PFSK-1 (cell line): ENCODE results near the gene APBA2.

Experiments
- FOXP2 ChIP-seq: optimal IDR thresholded peaks from 2 replicates; pipeline ENCODE3; 2011; ENCODE audit warnings: borderline replicate concordance, control low read depth, inconsistent platforms; ENCODE audit not compliant: insufficient read depth; ENCODE audit errors: extremely low read length, extremely low read depth
- POLR2AphosphoS5 ChIP-seq: IDR thresholded peaks from 2 replicates; pipeline ENCODE4 v1.6.1; 2012; ENCODE audit warnings: low read depth, mild to moderate bottlenecking, control low read depth, low read length, moderate library complexity
- SIN3A ChIP-seq: IDR thresholded peaks from 2 replicates; pipeline ENCODE4 v1.6.1; 2012; ENCODE audit warnings: mild to moderate bottlenecking, low read length, moderate library complexity, borderline replicate concordance; ENCODE audit not compliant: insufficient read depth
- TAF1 ChIP-seq: IDR thresholded peaks from 2 replicates; pipeline ENCODE4 v1.6.1; 2012; ENCODE audit warnings: low read length, control low read depth, borderline replicate concordance; ENCODE audit not compliant: insufficient read depth
- TF ChIP-seq, protein P1 (sequence below), 2 experiments: IDR thresholded peaks; 2 replicates each; pipeline versions ENCODE4 v1.6.1 to v1.8.0; 2011 to 2012; ENCODE audit warnings: low read depth in 2 of 2, low read length in 2 of 2, control low read depth in 1 of 2, inconsistent platforms in 1 of 2, mild to moderate bottlenecking in 1 of 2, moderate library complexity in 1 of 2; ENCODE audit not compliant: insufficient read depth in 1 of 2

The APBA2 gene

DNA sequence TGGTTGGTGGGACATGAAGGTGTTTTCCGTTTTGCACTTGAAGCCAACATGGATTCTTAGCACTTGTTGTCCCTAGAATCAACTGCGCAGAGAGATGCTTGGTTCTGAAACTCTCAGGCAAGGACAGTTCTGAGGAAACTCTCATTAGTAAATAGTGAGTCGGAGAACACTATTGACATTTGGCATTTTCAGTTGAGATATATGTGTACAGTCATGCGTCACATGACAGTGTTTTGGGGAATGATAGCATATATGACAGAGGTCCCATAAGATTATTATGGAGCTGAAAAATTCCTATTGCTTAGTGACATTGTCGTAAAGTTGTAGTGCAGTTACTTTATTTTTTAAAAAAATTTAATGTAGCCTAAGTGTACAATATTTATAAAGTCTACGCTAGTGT lies 5.8 kb downstream of the APBA2 start:
- TF ChIP-seq SIN3A, result no peak

DNA sequence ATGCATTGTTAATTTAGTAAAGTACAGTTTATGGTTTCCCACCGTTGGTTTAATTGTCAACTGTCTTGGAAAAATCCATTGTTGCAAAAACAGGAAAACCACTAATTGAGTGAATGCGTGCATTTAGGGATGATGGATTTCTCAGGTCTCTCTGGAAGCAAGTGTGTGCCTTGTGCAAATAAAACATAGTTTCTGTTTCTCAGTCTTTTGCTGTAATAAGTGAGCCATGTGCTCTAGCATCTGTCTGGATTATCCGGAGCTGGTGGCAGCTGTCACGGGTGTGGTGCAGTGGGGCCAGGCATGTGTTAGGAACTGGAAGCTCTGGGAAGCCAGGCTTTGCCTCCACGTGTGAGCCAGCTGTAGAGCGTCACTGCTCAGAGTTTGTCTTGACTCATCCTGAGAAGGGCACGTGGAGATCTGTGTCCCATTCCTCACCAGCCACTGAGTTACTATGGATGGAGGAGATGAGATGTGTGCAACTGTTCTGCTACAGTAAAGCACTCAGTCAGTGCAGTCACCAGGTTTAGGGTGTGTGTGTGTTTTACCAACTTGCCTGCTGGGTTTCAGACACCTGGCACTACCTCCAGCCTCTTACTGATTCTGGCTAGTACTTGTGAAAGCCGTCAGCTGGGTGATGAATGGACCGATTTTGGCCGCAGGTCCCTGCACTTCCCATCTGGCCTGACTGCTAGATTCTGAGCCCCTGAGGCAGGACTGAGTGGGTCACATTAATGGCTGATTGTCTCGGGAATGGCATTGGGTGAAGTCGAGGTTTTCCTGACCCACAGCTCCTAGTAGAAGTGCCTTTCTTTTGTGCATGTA lies 7.2 kb downstream of the APBA2 start:
- TF ChIP-seq TAF1, result no peak
- TF ChIP-seq, protein P1, sequence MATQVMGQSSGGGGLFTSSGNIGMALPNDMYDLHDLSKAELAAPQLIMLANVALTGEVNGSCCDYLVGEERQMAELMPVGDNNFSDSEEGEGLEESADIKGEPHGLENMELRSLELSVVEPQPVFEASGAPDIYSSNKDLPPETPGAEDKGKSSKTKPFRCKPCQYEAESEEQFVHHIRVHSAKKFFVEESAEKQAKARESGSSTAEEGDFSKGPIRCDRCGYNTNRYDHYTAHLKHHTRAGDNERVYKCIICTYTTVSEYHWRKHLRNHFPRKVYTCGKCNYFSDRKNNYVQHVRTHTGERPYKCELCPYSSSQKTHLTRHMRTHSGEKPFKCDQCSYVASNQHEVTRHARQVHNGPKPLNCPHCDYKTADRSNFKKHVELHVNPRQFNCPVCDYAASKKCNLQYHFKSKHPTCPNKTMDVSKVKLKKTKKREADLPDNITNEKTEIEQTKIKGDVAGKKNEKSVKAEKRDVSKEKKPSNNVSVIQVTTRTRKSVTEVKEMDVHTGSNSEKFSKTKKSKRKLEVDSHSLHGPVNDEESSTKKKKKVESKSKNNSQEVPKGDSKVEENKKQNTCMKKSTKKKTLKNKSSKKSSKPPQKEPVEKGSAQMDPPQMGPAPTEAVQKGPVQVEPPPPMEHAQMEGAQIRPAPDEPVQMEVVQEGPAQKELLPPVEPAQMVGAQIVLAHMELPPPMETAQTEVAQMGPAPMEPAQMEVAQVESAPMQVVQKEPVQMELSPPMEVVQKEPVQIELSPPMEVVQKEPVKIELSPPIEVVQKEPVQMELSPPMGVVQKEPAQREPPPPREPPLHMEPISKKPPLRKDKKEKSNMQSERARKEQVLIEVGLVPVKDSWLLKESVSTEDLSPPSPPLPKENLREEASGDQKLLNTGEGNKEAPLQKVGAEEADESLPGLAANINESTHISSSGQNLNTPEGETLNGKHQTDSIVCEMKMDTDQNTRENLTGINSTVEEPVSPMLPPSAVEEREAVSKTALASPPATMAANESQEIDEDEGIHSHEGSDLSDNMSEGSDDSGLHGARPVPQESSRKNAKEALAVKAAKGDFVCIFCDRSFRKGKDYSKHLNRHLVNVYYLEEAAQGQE (IDR thresholded peaks at IDR 0.05; ENCODE audit: insufficient read depth in 1 of 2, low read depth in 2 of 2, low read length in 2 of 2), result no peak
- TF ChIP-seq POLR2AphosphoS5, result no peak
- no peak for TF ChIP-seq FOXP2
- no peak for TF ChIP-seq SIN3A

DNA sequence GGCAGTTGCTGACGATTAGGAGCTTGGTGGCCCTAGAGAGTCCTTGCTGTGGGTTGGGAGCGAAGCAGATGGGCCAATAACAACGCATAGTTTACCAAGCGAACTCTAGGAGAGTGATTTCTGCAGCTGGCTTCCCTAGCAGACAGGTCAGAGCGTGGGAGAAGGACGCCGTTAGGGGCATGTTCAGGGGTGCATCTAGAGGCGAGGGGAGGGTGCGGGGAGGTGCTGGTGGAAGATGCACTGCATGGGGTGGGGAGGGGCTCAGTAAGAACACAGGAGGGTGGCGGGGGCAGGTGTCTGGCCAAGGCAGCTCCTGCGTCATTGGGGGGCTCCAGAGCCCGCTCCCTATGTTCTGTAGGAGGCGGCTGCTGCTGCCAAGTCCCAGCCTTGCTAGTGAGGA lies 8.9 kb downstream of the APBA2 start:
- TF ChIP-seq TAF1 (no peak), FOXP2 (no peak), SIN3A (no peak), POLR2AphosphoS5 (no peak)
- TF ChIP-seq, protein P1 (IDR thresholded peaks at IDR 0.05; ENCODE audit: insufficient read depth in 1 of 2, low read depth in 2 of 2, low read length in 2 of 2), result no peak

DNA sequence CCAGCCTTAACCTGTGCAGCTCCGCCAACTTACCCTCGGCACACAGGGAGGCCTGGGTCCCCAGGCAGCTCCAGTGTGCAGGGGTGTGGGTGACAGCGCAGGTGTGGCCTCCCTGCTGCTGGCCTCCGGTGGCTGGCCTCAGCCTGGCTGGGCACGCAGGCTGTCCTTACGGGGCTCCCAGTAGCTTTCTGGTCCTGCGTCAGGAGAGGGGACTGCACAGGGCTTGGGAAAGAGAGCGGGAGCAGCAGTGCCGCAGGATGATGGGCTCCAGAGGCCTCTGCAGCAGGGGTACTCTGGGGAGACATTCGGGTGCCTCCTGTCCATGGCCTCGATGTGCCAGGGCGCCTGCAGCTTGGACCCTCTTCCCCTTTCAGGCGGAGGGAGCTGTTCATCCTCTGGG lies 9.4 kb downstream of the APBA2 start:
- TF ChIP-seq POLR2AphosphoS5, result no peak

DNA sequence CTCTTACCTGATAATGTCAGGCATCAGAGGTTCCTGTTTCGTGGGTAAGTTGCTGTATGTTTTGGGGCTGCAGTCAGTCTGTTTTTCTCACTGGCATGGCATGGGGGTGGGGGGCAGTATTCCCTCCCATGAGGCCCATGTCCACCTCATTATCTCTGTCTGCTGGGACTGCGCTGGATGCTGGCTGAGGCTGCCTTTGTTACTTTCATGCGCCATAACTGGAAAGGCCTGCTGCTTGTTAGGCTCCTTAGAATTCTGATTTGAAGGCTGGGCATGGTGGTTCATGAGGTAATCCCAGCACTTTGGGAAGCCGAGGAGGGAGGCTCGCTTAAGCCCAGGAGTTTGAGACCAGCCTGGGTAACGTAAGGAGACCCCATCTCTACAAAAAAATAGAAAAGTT lies 9.8 kb downstream of the APBA2 start:
- TF ChIP-seq TAF1 (no peak), FOXP2 (no peak), POLR2AphosphoS5 (no peak), SIN3A (no peak)
- TF ChIP-seq, protein P1 (IDR thresholded peaks at IDR 0.05; ENCODE audit: insufficient read depth in 1 of 2, low read depth in 2 of 2, low read length in 2 of 2), result no peak

DNA sequence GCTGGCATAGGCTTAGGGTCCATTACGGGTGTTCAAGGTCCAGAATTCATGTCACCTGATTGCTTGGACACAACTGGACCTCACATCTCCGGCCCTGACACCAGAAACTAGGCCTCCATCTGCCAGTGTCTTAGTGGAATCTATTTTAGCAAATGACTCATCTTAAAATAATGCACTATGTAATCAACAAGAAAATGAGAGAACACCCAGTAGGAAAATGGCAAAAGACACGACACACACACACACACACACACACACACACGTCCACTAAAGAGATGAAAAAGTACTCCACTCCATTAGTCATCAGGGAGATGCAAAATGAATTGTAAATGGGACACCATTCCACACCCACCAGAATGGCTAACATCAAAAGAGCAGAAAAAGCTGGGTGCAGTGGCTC lies 11.2 kb downstream of the APBA2 start:
- TF ChIP-seq, protein P1 (IDR thresholded peaks at IDR 0.05; ENCODE audit: insufficient read depth in 1 of 2, low read depth in 2 of 2, low read length in 2 of 2), result no peak
- TF ChIP-seq FOXP2 (no peak), SIN3A (no peak), POLR2AphosphoS5 (no peak), TAF1 (no peak)
